Stomach (tissue), 19 donors: ENCODE results near the gene ACE2. TPM values are rescaled to one million over a fixed set of nuclear protein-coding genes. Genes with fewer than 3 reads are reported as not detected.
"Not testable (repeated sequence)": the region's sequence is repeated elsewhere in the genome, so short reads cannot be mapped to it uniquely, and the experiment has no call there.

Experiments used
- DNase-seq, 2 donors: peaks; one replicate each; pipeline versions ENCODE4 v3.0.0 to v3.0.0-alpha.2; 2013 to 2019
- H3K27ac ChIP-seq, 5 donors: fragments of 200-600 bp in 4 of 5; sonication (generic) in 4 of 5; one replicate each; pipeline ENCODE4 v1.5.1; 2013 to 2019; ENCODE audit warnings: mild to moderate bottlenecking in 1 of 5, moderate library complexity in 1 of 5
- H3K27me3 ChIP-seq, 3 donors: fragments of 200-600 bp; sonication (generic); one replicate each; pipeline ENCODE4 v1.5.1; 2017 to 2019; ENCODE audit warnings: mixed run types in 1 of 3
- H3K36me3 ChIP-seq, 4 donors: fragments of 200-600 bp; sonication (generic); 1 replicate in 3 of 4; 2 replicates in 1 of 4; pipeline ENCODE4 v1.5.1; 2016 to 2019
- H3K4me1 ChIP-seq, 4 donors: fragments of 200-600 bp; sonication (generic); one replicate each; pipeline ENCODE4 v1.5.1; 2016 to 2019
- H3K4me3 ChIP-seq, 4 donors: fragments of 200-600 bp; sonication (generic) in 3 of 4; one replicate each; pipeline ENCODE4 v1.5.1; 2016 to 2019; ENCODE audit warnings: mild to moderate bottlenecking in 1 of 4
- H3K9me3 ChIP-seq, 4 donors: fragments of 200-600 bp; sonication (generic); one replicate each; pipeline ENCODE4 v1.5.1; 2016 to 2019
- EP300 ChIP-seq: sonication (generic); formaldehyde crosslinking; IDR thresholded peaks from one replicate; pipeline ENCODE4 v1.6.1; 2017; ENCODE audit warnings: antibody characterized with exemption
- POLR2A ChIP-seq, 4 donors: fragments of 450-650 bp; IDR thresholded peaks; one replicate each; pipeline ENCODE4 v1.6.1; 2016; ENCODE audit warnings: antibody characterized with exemption in 4 of 4, control low read depth in 2 of 4, mild to moderate bottlenecking in 1 of 4, moderate library complexity in 1 of 4
- POLR2AphosphoS5 ChIP-seq, 3 donors: sonication (generic); formaldehyde crosslinking; IDR thresholded peaks; one replicate each; pipeline ENCODE4 v1.6.1; 2016; ENCODE audit warnings: antibody characterized with exemption in 3 of 3
- WGBS, 5 donors: extraction: QIAGEN DNeasy Blood & Tissue Kit in 3 of 5; methylation state at CpG; one replicate each; pipeline versions ENCODE4 v1.1.5 to v1.1.7; 2013 to 2018; 5-methylcytosine and 5-hydroxymethylcytosine counted together
- intact Hi-C: fragments of 100-400 bp; cut with DNase I; formaldehyde crosslinking; loops from one replicate; pipeline ENCODE4 v1.15.1; 2023; ENCODE audit warnings: low total_unique reads
- long read RNA-seq, 10 donors: transcript quantifications; one replicate each; lab custom pipeline, GENCODE V29; 2026
- polyA plus RNA-seq, 3 donors: library from polyadenylated mRNA; stranded (reverse); fragments of 200-250 nt; gene quantifications; one replicate each; pipeline ENCODE4 v1.2.3, GENCODE V29; 2013
- total RNA-seq, 5 donors: library from RNA; depleted of rRNA; stranded (reverse); fragments of >200 nt; gene quantifications; one replicate each; pipeline versions ENCODE4 v1.1.0 to v1.2.3, GENCODE V29; 2014 to 2016
- TF ChIP-seq, protein P1 (sequence below), 7 experiments: fragments of 450-650 bp in 4 of 7; fragments of 200-600 bp in 3 of 7; sonication (generic) in 3 of 7; IDR thresholded peaks; one replicate each; pipeline ENCODE4 v1.5.1; 2016 to 2019; ENCODE audit warnings: antibody characterized with exemption in 7 of 7, control low read depth in 2 of 7, mild to moderate bottlenecking in 1 of 7
- donor health status: healthy with polysubstance abuse.
- donor health status: Bipolar disorder and iron deficiency.
- donor health status: healthy.

Gene ACE2
- total RNA-seq (1 to 10 TPM in 3 of 5 donors, not detected in 2; 1.0 to 8.1 (median 1.2) TPM), polyA plus RNA-seq (1 to 10 TPM in 1 of 3 donors, under 1 TPM in 2; 0.25 to 1.1 (median 0.70) TPM)
- long read RNA-seq, donor 1 = 0 reads
- long read RNA-seq, donor 2, partial matches to known transcripts = 0 of 1 reads
- long read RNA-seq, donor 2, other reads (novel, unspliced or antisense) = 0 of 1 reads
- long read RNA-seq, donor 3 = 0 reads
- long read RNA-seq, donor 4 = 0 reads
- long read RNA-seq, donor 5 = 0 reads
- long read RNA-seq, donor 6, partial matches to known transcripts = 0 of 3 reads
- long read RNA-seq, donor 6, other reads (novel, unspliced or antisense) = 0 of 3 reads
- long read RNA-seq, donor 7, partial matches to known transcripts = 0 of 3 reads
- long read RNA-seq, donor 7, other reads (novel, unspliced or antisense) = 0 of 3 reads
- long read RNA-seq, donor 8 = 0 reads
- long read RNA-seq, donor 9 = 0 reads
- long read RNA-seq, donor 10, transcript ACE2-201 (18 exons, 3,393 nt) = major isoform, 5 of 5 reads
- long read RNA-seq, donor 10, partial matches to known transcripts = 0 of 5 reads
- long read RNA-seq, donor 10, other reads (novel, unspliced or antisense) = 0 of 5 reads

DNA sequence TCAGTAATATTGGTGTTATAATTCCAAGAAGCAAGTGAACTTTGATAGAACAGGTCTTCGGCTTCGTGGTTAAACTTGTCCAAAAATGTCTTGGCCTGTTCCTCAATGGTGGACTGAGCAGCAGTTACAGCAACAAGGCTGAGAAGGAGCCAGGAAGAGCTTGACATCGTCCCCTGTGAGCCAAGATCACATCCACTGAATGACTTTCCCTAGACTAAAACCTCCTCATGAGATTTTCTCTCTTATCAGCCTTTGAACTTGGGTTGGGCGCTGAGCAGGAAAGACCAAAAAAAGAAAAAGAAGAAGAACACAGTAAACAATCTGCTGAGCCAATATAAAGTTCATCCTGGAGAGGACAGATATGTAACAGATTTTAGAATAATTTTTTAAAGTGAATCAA, at the start of gene ACE2:
TSS of gene ACE2 (minus strand) at position 216 of the 400 bp plus-strand sequence. CDS start at position 167, 49 bp downstream.
- no peak within 1 kb of the TSS for H3K4me3 ChIP-seq
- peaks cover 0 to 6% (median 0%) of the 10 kb centered on the region in 3 donors for H3K27me3 ChIP-seq
- 57 to 74% (median 72%) methylated on average over 4 of the region's 4 CpGs for WGBS, 5 donors

GRCh38 chrX:15647510-15647909, 46.8 kb upstream of the ACE2 start:
- DNase-seq, H3K9me3 ChIP-seq, H3K27me3 ChIP-seq, H3K27ac ChIP-seq, H3K4me3 ChIP-seq, H3K4me1 ChIP-seq, H3K36me3 ChIP-seq, intact Hi-C loops: not testable (repeated sequence)
- WGBS, 5 donors = no CpG with 5 or more reads among the region's 5 CpGs

More for the DNA sequence above, at the start of gene ACE2:
- no peak for TF ChIP-seq EP300
- TF ChIP-seq, protein P1, sequence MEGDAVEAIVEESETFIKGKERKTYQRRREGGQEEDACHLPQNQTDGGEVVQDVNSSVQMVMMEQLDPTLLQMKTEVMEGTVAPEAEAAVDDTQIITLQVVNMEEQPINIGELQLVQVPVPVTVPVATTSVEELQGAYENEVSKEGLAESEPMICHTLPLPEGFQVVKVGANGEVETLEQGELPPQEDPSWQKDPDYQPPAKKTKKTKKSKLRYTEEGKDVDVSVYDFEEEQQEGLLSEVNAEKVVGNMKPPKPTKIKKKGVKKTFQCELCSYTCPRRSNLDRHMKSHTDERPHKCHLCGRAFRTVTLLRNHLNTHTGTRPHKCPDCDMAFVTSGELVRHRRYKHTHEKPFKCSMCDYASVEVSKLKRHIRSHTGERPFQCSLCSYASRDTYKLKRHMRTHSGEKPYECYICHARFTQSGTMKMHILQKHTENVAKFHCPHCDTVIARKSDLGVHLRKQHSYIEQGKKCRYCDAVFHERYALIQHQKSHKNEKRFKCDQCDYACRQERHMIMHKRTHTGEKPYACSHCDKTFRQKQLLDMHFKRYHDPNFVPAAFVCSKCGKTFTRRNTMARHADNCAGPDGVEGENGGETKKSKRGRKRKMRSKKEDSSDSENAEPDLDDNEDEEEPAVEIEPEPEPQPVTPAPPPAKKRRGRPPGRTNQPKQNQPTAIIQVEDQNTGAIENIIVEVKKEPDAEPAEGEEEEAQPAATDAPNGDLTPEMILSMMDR (IDR thresholded peaks at IDR 0.05) = no peak
- no peak for TF ChIP-seq POLR2A (IDR thresholded peaks at IDR 0.05)
- no peak for TF ChIP-seq POLR2AphosphoS5 (IDR thresholded peaks at IDR 0.05)
- H3K36me3 ChIP-seq = no peaks in the 10 kb centered on the region
- intact Hi-C loops = no loop called here
- DNase-seq = no peak
- H3K9me3 ChIP-seq = no peaks in the 10 kb centered on the region
- no peaks in the 10 kb centered on the region for H3K4me1 ChIP-seq
- no peak within 1 kb of the TSS for H3K27ac ChIP-seq

GRCh38 chrX:15646543-15646942, 45.8 kb upstream of the ACE2 start:
- Histone ChIP-seq H3K4me3 (no peak overlapping the region), H3K27ac (no peak overlapping the region), H3K27me3 (peaks cover 0 to 4% (median 0%) of the 10 kb centered on the region in 3 donors), H3K4me1 (no peaks in the 10 kb centered on the region), H3K36me3 (no peaks in the 10 kb centered on the region), H3K9me3 (no peaks in the 10 kb centered on the region)
- DNase-seq = no peak
- intact Hi-C loops = no loop called here
- 90 to 97% (median 97%) methylated on average over 15 to 27 of the region's 27 CpGs for WGBS, 5 donors
- TF ChIP-seq POLR2A (IDR thresholded peaks at IDR 0.05) (no peak), POLR2AphosphoS5 (IDR thresholded peaks at IDR 0.05) (no peak), EP300 (no peak)
- TF ChIP-seq, protein P1 (IDR thresholded peaks at IDR 0.05) = no peak

- WGBS, 5 donors = 88 to 97% (median 92%) methylated on average over 5 to 15 of the region's 15 CpGs
- Histone ChIP-seq H3K4me1 (no peaks in the 10 kb centered on the region), H3K36me3 (no peaks in the 10 kb centered on the region), H3K27me3 (peaks cover 0 to 4% (median 0%) of the 10 kb centered on the region in 3 donors), H3K9me3 (no peaks in the 10 kb centered on the region), H3K27ac (no peak overlapping the region), H3K4me3 (no peak overlapping the region)
- TF ChIP-seq POLR2AphosphoS5 (IDR thresholded peaks at IDR 0.05) = no peak
- TF ChIP-seq, protein P1 (IDR thresholded peaks at IDR 0.05) = no peak
- TF ChIP-seq POLR2A (IDR thresholded peaks at IDR 0.05) = no peak
- TF ChIP-seq EP300 = no peak
- intact Hi-C loops = no loop called here
- DNase-seq = no peak
Observed at GRCh38 chrX:15646031-15646430, 45.3 kb upstream of the ACE2 start.

DNA sequence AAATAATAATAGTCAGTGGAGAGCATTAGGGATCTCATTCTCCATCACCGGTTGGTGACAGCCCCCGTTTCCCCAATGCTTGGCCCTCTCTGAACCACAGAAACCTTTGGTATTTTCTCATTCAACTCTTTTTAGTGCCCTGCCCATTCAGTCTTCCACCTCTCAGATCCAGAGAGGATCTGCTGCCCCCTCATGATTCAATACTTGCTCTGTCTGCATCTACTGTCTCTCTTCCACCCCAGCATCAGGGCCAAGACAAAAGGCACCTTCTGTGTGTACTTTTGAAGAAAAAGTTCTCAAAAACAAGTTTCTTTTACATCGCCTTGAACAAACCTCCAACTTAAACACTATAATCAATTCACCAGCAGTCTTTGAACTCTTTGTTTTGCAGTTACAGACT, 44.5 kb upstream of the ACE2 start:
- no peaks in the 10 kb centered on the region for H3K4me1 ChIP-seq
- no peaks in the 10 kb centered on the region for H3K9me3 ChIP-seq
- intact Hi-C loops = no loop called here
- H3K4me3 ChIP-seq = no peak overlapping the region
- TF ChIP-seq POLR2A (IDR thresholded peaks at IDR 0.05) (no peak), POLR2AphosphoS5 (IDR thresholded peaks at IDR 0.05) (no peak), EP300 (no peak)
- TF ChIP-seq, protein P1 (IDR thresholded peaks at IDR 0.05) = no peak
- H3K36me3 ChIP-seq = no peaks in the 10 kb centered on the region
- no peak for DNase-seq
- no peak overlapping the region for H3K27ac ChIP-seq
- WGBS, 5 donors = 62 to 77% (median 67%) methylated on average over 3 of the region's 3 CpGs
- H3K27me3 ChIP-seq = no peaks in the 10 kb centered on the region
